Loucy (cell line): ENCODE results near the gene TOP3B.

Source experiments
- CTCF ChIP-seq: fragments of 200-600 bp; sonication (generic); conservative IDR thresholded peaks from 2 replicates; pipeline ENCODE4 v1.5.1; 2014; ENCODE audit warnings: mild to moderate bottlenecking, antibody characterized with exemption, low read length
- EZH2phosphoT487 ChIP-seq: fragments of 200-600 bp; IDR thresholded peaks from 2 replicates; pipeline ENCODE4 v1.6.1; 2018; ENCODE audit warnings: antibody characterized with exemption, mild to moderate bottlenecking, moderate library complexity, borderline replicate concordance

- no peak for TF ChIP-seq CTCF
- no peak for TF ChIP-seq EZH2phosphoT487
These were observed 48.8 kb upstream of the TOP3B start for GRCh38 chr22:22031183-22031945.
